Fibroblast of skin of left quadriceps (primary cell): Measurements from ENCODE around the gene GLS.

ENCODE experiments used
- DNase-seq, 2 experiments: peaks; one replicate each; pipeline ENCODE4 v3.0.0-alpha.2; 2013; ENCODE audit warnings: low read depth in 2 of 2

GLS gene

GRCh38 chr2:190970160-190970559 lies 89.5 kb downstream of the GLS start:
- DNase-seq: no peak

- DNase-seq: no peak
Observed at GRCh38 chr2:190970873-190971506, 90.4 kb downstream of the GLS start.

- DNase-seq: no peak
Observed at GRCh38 chr2:190972213-190972612, 91.6 kb downstream of the GLS start.

GRCh38 chr2:190972846-190973245 lies 92.2 kb downstream of the GLS start:
- DNase-seq: peak; percentile 60 to 71

GRCh38 chr2:190973262-190973661 lies 92.6 kb downstream of the GLS start:
- DNase-seq: no peak

- no peak for DNase-seq
Observed at GRCh38 chr2:190973726-190974628, 93.4 kb downstream of the GLS start.

GRCh38 chr2:190974629-190975361 lies 94.2 kb downstream of the GLS start:
- DNase-seq: no peak

- no peak for DNase-seq
Observed at GRCh38 chr2:190976521-190976920, 95.9 kb downstream of the GLS start.

- DNase-seq: no peak
Observed at GRCh38 chr2:190977505-190977904, 96.9 kb downstream of the GLS start.

- DNase-seq: peak; percentile 41 to 48
Observed at GRCh38 chr2:190978389-190979053, 97.9 kb downstream of the GLS start.

- no peak for DNase-seq
Observed at GRCh38 chr2:190979906-190980629, 99.4 kb downstream of the GLS start.

- DNase-seq: no peak
Observed at GRCh38 chr2:190980630-190981209, 100.1 kb downstream of the GLS start.

GRCh38 chr2:190981333-190981732 lies 100.7 kb downstream of the GLS start:
- DNase-seq: no peak

GRCh38 chr2:190981733-190982132 lies 101.1 kb downstream of the GLS start:
- no peak for DNase-seq

- DNase-seq: no peak
Observed at GRCh38 chr2:190982262-190983034, 101.8 kb downstream of the GLS start.

- no peak for DNase-seq
Observed at GRCh38 chr2:190984595-190984994, 104.0 kb downstream of the GLS start.

GRCh38 chr2:190986221-190986953 lies 105.8 kb downstream of the GLS start:
- no peak for DNase-seq

GRCh38 chr2:190987116-190987515 lies 106.5 kb downstream of the GLS start:
- DNase-seq: no peak

GRCh38 chr2:190987938-190988337 lies 107.3 kb downstream of the GLS start:
- DNase-seq: no peak
